GM19099 (cell line): ENCODE measurements around the gene ITPR2.

Experiments
- POLR2A ChIP-seq: IDR thresholded peaks from 3 replicates; pipeline ENCODE4 v1.6.1; 2011; ENCODE audit warnings: low read depth; ENCODE audit not compliant: insufficient read length; ENCODE audit errors: extremely low read depth

ITPR2 gene

GRCh38 chr12:26678697-26679660 lies 154.0 kb downstream of the ITPR2 start:
- no peak for TF ChIP-seq POLR2A

GRCh38 chr12:26668847-26669246 lies 164.1 kb downstream of the ITPR2 start:
- TF ChIP-seq POLR2A: no peak

- no peak for TF ChIP-seq POLR2A
Observed at GRCh38 chr12:26668230-26668629, 164.8 kb downstream of the ITPR2 start.

- no peak for TF ChIP-seq POLR2A
Observed at GRCh38 chr12:26666286-26666685, 166.7 kb downstream of the ITPR2 start.

GRCh38 chr12:26661399-26661798 lies 171.6 kb downstream of the ITPR2 start:
- TF ChIP-seq POLR2A: no peak

GRCh38 chr12:26659930-26660329 lies 173.1 kb downstream of the ITPR2 start:
- TF ChIP-seq POLR2A: no peak

- no peak for TF ChIP-seq POLR2A
Observed at GRCh38 chr12:26658991-26659390, 174.0 kb downstream of the ITPR2 start.

- no peak for TF ChIP-seq POLR2A
Observed at GRCh38 chr12:26654623-26655022, 178.4 kb downstream of the ITPR2 start.

GRCh38 chr12:26651566-26652188 lies 181.3 kb downstream of the ITPR2 start:
- TF ChIP-seq POLR2A: no peak

- TF ChIP-seq POLR2A: no peak
Observed at GRCh38 chr12:26651036-26651435, 182.0 kb downstream of the ITPR2 start.

GRCh38 chr12:26648999-26649398 lies 184.0 kb downstream of the ITPR2 start:
- TF ChIP-seq POLR2A: no peak

GRCh38 chr12:26648584-26648983 lies 184.4 kb downstream of the ITPR2 start:
- no peak for TF ChIP-seq POLR2A

GRCh38 chr12:26648066-26648465 lies 184.9 kb downstream of the ITPR2 start:
- no peak for TF ChIP-seq POLR2A

- TF ChIP-seq POLR2A: no peak
Observed at GRCh38 chr12:26647088-26647487, 185.9 kb downstream of the ITPR2 start.

- no peak for TF ChIP-seq POLR2A
Observed at GRCh38 chr12:26646571-26646970, 186.4 kb downstream of the ITPR2 start.
